GM12892 (cell line): ENCODE measurements around the gene ANKUB1.

Experiments
- DNase-seq: peaks from one replicate; pipeline ENCODE4 v3.0.0; 2011; ENCODE audit not compliant: insufficient read length
- FAIRE-seq: peaks from 2 replicates; lab custom pipeline; 2011; peaks lifted over from hg19 to GRCh38; lab: Jason Lieb, UNC
- POLR2A ChIP-seq: IDR thresholded peaks from 2 replicates; pipeline ENCODE4 v1.6.1; 2011; ENCODE audit warnings: low read depth, low read length, control low read depth
- POLR2AphosphoS5 ChIP-seq: IDR thresholded peaks from 2 replicates; pipeline ENCODE4 v1.6.1; 2011; ENCODE audit warnings: low read depth, low read length, control low read depth
- TAF1 ChIP-seq: IDR thresholded peaks from 2 replicates; pipeline ENCODE4 v1.6.1; 2011; ENCODE audit warnings: low read depth, mild to moderate bottlenecking, control low read depth, low read length, borderline replicate concordance

The ANKUB1 gene

GRCh38 chr3:149744606-149745005 lies 47.7 kb downstream of the ANKUB1 start:
- DNase-seq (no peak), FAIRE-seq (no peak)

DNA sequence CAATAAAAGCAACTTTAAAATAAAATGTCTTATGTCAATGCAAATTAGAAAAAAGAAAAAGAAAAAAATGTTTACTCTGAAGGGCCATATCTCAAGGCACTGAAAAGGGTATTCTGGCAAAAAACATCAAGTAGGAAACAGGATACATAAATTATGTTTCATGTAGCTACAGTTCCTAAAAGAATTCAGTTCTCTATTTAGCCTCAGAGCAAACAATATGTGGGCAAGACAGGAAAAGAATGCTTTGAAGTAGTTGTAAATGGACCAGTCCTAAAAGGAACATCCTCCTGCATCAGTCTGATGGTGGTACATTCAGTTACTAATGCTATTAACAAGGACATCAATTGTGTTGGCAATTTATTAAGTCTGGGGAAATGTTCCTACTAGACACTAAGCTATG lies 48.2 kb downstream of the ANKUB1 start:
- FAIRE-seq (no peak), DNase-seq (no peak)
- TF ChIP-seq TAF1, result no peak
- TF ChIP-seq POLR2AphosphoS5, result no peak
- no peak for TF ChIP-seq POLR2A

More at GRCh38 chr3:149744606-149745005, 47.7 kb downstream of the ANKUB1 start:
- no peak for TF ChIP-seq POLR2AphosphoS5
- no peak for TF ChIP-seq POLR2A
- TF ChIP-seq TAF1, result no peak

GRCh38 chr3:149739396-149739795 lies 53.0 kb downstream of the ANKUB1 start:
- TF ChIP-seq POLR2A (no peak), POLR2AphosphoS5 (no peak), TAF1 (no peak)
- FAIRE-seq, result no peak
- DNase-seq, result no peak

DNA sequence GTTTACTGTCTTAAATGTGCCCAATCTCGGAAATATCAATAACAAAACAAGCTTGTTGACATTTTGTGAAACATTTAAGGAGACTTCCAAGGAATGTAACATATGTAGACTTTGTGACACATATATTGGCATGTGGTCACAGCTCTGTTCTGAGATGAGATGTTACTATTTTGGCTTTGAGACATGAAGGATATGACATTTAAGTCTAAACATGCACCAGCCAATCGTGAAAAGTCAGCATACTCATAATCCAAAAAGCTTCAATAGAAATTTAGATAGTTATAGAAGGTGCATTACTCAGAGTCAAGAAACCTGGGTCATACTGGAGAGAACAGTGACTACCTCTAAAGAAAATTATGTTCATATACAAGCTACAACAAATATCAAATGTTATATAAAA lies 53.5 kb downstream of the ANKUB1 start:
- TF ChIP-seq POLR2AphosphoS5, result no peak
- no peak for TF ChIP-seq POLR2A
- TF ChIP-seq TAF1, result no peak
- no peak for DNase-seq
- FAIRE-seq, result no peak

GRCh38 chr3:149736953-149737205 lies 55.5 kb downstream of the ANKUB1 start:
- DNase-seq (no peak), FAIRE-seq (no peak)
- TF ChIP-seq TAF1, result no peak
- TF ChIP-seq POLR2A, result no peak
- no peak for TF ChIP-seq POLR2AphosphoS5

DNA sequence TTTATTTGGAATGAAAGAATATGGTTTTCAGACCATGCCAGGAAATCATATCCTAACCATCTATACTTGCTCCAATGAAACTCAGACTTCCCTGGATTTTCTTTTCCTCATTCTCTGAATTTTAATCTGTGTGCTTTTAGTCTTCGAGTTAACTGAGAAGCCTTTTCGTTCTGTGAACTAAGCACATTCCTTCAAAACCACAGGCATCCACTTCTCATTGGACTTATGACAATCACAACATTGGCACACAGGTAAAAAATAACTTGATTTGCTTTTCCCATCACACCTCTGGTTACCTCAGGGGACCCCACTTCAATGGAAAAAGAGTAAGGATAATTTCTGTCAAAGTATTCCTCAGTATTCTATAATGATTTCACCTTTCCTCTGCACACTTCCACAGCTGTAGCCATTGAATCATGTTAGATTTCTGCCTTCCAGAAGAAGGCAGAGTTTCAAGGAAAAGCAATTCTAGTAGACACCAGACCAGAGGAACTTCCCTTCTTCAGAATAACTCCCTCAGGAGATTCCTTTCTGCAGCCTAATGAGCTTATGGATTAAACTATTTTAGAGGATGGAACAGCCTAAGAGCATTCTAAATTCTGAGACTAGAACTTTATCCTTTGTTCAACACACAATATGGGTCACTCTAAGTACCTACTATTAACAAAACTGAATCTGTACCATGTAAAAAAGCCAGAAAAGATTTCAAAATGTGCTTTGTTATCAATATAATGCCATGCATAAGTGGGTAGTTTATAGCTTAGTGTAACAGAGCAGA lies 56.0 kb downstream of the ANKUB1 start:
- DNase-seq (no peak), FAIRE-seq (no peak)

GRCh38 chr3:149732234-149732633 lies 60.1 kb downstream of the ANKUB1 start:
- TF ChIP-seq TAF1, result no peak
- no peak for TF ChIP-seq POLR2A
- no peak for TF ChIP-seq POLR2AphosphoS5
- DNase-seq, result no peak
- no peak for FAIRE-seq

More for the DNA sequence above, 56.0 kb downstream of the ANKUB1 start:
- no peak for TF ChIP-seq POLR2AphosphoS5
- no peak for TF ChIP-seq POLR2A
- no peak for TF ChIP-seq TAF1

- DNase-seq (no peak), FAIRE-seq (no peak)
- TF ChIP-seq POLR2A, result no peak
- no peak for TF ChIP-seq POLR2AphosphoS5
- TF ChIP-seq TAF1, result no peak
Measured at GRCh38 chr3:149727656-149728055, 64.7 kb downstream of the ANKUB1 start.

DNA sequence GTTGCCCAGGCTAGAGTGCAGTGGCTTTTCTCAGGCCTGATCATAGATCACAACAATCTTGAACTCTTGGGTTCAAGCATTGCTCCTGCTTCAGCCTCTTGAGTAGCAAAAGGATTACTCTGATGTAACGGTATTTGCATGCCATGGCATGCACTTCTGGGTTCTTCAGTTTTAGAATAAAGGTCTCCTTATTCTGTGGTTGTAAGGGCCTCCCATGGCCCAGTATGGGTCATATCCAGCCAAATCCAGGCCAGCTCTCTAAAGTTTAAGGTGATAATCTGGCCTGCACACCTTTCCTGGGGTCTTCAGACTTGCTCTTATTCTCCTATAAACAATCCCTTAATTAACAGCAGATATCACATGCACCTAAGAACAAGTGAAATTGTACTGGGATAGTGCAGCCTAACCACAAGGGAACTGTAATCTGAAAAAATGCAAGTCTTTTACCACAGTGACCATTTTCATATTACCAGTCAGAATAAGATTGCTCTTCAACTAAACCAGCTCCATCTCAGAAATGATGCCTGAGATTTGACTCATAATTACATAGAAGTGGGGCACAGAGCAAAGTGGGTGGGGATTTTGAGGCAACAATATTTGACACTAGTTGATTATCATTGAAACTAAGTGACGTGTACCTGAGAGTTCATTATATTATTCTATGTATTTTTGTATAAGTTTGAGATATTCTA lies 65.5 kb downstream of the ANKUB1 start:
- no peak for TF ChIP-seq POLR2AphosphoS5
- TF ChIP-seq POLR2A, result no peak
- no peak for TF ChIP-seq TAF1
- DNase-seq, result no peak
- no peak for FAIRE-seq

GRCh38 chr3:149723781-149724180 lies 68.6 kb downstream of the ANKUB1 start:
- DNase-seq, result no peak
- no peak for TF ChIP-seq POLR2AphosphoS5
- no peak for TF ChIP-seq TAF1
- no peak for TF ChIP-seq POLR2A
- FAIRE-seq, result no peak

- TF ChIP-seq TAF1 (no peak), POLR2A (no peak), POLR2AphosphoS5 (no peak)
- FAIRE-seq (no peak), DNase-seq (no peak)
Measured at GRCh38 chr3:149720918-149721317, 71.4 kb downstream of the ANKUB1 start.
